ENCODE measurements around the gene MGP.

Gene MGP

GRCh38 chr12:14879222-14879933 is 6.3 kb downstream of the MGP start:
- no peak for TF ChIP-seq CTCF (IDR thresholded peaks at IDR 0.05)
- peaks cover 2% of the 10 kb centered on the region for H3K4me1 Mint-ChIP-seq
- no peaks in the 10 kb centered on the region for H3K9me3 Mint-ChIP-seq

GRCh38 chr12:14878488-14878887 is 7.2 kb downstream of the MGP start:
- Mint-ChIP-seq H3K4me3 (no peak overlapping the region), H3K36me3 (ENCODE audit: low read depth) (no peaks in the 10 kb centered on the region), H3K4me1 (no peaks in the 10 kb centered on the region), H3K27ac (no peak overlapping the region), H3K9me3 (no peaks in the 10 kb centered on the region), H3K27me3 (ENCODE audit: low read depth, poor library complexity) (no peaks in the 10 kb centered on the region)
- no peak for DNase-seq
- no peak for TF ChIP-seq CTCF (IDR thresholded peaks at IDR 0.05)

More at GRCh38 chr12:14879222-14879933, 6.3 kb downstream of the MGP start:
- Mint-ChIP-seq H3K36me3 (ENCODE audit: low read depth) (no peaks in the 10 kb centered on the region), H3K4me3 (no peak overlapping the region), H3K27ac (no peak overlapping the region), H3K27me3 (ENCODE audit: low read depth, poor library complexity) (no peaks in the 10 kb centered on the region)
- DNase-seq = no peak

GRCh38 chr12:14876833-14877232 is 8.8 kb downstream of the MGP start:
- no peak for TF ChIP-seq CTCF (IDR thresholded peaks at IDR 0.05)
- no peak for DNase-seq
- Mint-ChIP-seq H3K36me3 (ENCODE audit: low read depth) (no peaks in the 10 kb centered on the region), H3K27ac (no peak overlapping the region), H3K4me1 (no peaks in the 10 kb centered on the region), H3K27me3 (ENCODE audit: low read depth, poor library complexity) (no peaks in the 10 kb centered on the region), H3K4me3 (no peak overlapping the region), H3K9me3 (no peaks in the 10 kb centered on the region)

GRCh38 chr12:14874882-14875281 is 10.8 kb downstream of the MGP start:
- no peak for DNase-seq
- Mint-ChIP-seq H3K9me3 (no peaks in the 10 kb centered on the region), H3K36me3 (ENCODE audit: low read depth) (no peaks in the 10 kb centered on the region), H3K27me3 (ENCODE audit: low read depth, poor library complexity) (no peaks in the 10 kb centered on the region), H3K27ac (no peak overlapping the region), H3K4me1 (no peaks in the 10 kb centered on the region), H3K4me3 (no peak overlapping the region)
- no peak for TF ChIP-seq CTCF (IDR thresholded peaks at IDR 0.05)

- no peaks in the 10 kb centered on the region for H3K27me3 Mint-ChIP-seq (ENCODE audit: low read depth, poor library complexity)
Measured at GRCh38 chr12:14873440-14874185, 12.0 kb downstream of the MGP start.

More at GRCh38 chr12:14873440-14874185, 12.0 kb downstream of the MGP start:
- H3K27ac Mint-ChIP-seq = no peak overlapping the region
- TF ChIP-seq CTCF (IDR thresholded peaks at IDR 0.05) = no peak
- H3K4me1 Mint-ChIP-seq = no peaks in the 10 kb centered on the region
- no peak overlapping the region for H3K4me3 Mint-ChIP-seq
- no peak for DNase-seq
- H3K36me3 Mint-ChIP-seq (ENCODE audit: low read depth) = no peaks in the 10 kb centered on the region
- no peaks in the 10 kb centered on the region for H3K9me3 Mint-ChIP-seq

All from nephron progenitor cell (in vitro differentiated cells).